ENCODE results near the gene CNTNAP3.
"Not testable (repeated sequence)": the region's sequence is repeated elsewhere in the genome, so short reads cannot be mapped to it uniquely, and the experiment has no call there.

DNA sequence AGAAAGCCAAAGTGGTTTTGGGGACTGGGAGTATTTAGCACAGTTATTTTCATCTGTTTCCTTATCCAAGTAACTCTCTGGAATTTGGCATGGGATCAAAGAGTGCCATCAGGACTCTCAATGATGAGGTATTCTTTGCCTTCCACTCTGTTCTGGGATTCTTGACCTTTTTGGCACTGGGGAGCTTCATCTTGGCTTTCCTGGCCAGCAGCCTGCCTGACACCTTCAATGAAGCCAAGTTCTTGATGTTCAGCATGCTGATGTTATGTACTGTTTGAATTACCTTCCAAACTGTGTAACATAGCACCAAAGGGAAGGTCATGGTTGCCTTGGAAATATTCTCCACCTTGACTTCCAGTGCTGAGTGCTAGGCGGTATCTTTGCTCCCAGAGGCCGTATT is 248.8 kb downstream of the CNTNAP3 start:
- TF ChIP-seq, protein P1, sequence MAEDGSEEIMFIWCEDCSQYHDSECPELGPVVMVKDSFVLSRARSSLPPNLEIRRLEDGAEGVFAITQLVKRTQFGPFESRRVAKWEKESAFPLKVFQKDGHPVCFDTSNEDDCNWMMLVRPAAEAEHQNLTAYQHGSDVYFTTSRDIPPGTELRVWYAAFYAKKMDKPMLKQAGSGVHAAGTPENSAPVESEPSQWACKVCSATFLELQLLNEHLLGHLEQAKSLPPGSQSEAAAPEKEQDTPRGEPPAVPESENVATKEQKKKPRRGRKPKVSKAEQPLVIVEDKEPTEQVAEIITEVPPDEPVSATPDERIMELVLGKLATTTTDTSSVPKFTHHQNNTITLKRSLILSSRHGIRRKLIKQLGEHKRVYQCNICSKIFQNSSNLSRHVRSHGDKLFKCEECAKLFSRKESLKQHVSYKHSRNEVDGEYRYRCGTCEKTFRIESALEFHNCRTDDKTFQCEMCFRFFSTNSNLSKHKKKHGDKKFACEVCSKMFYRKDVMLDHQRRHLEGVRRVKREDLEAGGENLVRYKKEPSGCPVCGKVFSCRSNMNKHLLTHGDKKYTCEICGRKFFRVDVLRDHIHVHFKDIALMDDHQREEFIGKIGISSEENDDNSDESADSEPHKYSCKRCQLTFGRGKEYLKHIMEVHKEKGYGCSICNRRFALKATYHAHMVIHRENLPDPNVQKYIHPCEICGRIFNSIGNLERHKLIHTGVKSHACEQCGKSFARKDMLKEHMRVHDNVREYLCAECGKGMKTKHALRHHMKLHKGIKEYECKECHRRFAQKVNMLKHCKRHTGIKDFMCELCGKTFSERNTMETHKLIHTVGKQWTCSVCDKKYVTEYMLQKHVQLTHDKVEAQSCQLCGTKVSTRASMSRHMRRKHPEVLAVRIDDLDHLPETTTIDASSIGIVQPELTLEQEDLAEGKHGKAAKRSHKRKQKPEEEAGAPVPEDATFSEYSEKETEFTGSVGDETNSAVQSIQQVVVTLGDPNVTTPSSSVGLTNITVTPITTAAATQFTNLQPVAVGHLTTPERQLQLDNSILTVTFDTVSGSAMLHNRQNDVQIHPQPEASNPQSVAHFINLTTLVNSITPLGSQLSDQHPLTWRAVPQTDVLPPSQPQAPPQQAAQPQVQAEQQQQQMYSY (CRISPR knock-in tag; IDR thresholded peaks at IDR 0.05): not testable (repeated sequence)
- TF ChIP-seq, protein P2, sequence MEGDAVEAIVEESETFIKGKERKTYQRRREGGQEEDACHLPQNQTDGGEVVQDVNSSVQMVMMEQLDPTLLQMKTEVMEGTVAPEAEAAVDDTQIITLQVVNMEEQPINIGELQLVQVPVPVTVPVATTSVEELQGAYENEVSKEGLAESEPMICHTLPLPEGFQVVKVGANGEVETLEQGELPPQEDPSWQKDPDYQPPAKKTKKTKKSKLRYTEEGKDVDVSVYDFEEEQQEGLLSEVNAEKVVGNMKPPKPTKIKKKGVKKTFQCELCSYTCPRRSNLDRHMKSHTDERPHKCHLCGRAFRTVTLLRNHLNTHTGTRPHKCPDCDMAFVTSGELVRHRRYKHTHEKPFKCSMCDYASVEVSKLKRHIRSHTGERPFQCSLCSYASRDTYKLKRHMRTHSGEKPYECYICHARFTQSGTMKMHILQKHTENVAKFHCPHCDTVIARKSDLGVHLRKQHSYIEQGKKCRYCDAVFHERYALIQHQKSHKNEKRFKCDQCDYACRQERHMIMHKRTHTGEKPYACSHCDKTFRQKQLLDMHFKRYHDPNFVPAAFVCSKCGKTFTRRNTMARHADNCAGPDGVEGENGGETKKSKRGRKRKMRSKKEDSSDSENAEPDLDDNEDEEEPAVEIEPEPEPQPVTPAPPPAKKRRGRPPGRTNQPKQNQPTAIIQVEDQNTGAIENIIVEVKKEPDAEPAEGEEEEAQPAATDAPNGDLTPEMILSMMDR (IDR thresholded peaks at IDR 0.05): not testable (repeated sequence)
- not testable (repeated sequence) for TF ChIP-seq NR2C2 (CRISPR knock-in tag; IDR thresholded peaks at IDR 0.05); NFATC4 (CRISPR knock-in tag; IDR thresholded peaks at IDR 0.05); CREM (CRISPR knock-in tag; IDR thresholded peaks at IDR 0.05); ELF4 (CRISPR knock-in tag; IDR thresholded peaks at IDR 0.05; ENCODE audit: low read depth); JUN (CRISPR knock-in tag; IDR thresholded peaks at IDR 0.05); E2F4 (CRISPR knock-in tag; IDR thresholded peaks at IDR 0.05; ENCODE audit: borderline replicate concordance, low read depth); ZNF512 (CRISPR knock-in tag; IDR thresholded peaks at IDR 0.05; ENCODE audit: borderline replicate concordance); FOXP4 (CRISPR knock-in tag; IDR thresholded peaks at IDR 0.05); TCF7 (CRISPR knock-in tag; IDR thresholded peaks at IDR 0.05; ENCODE audit: low read depth); ESRRA (CRISPR knock-in tag; IDR thresholded peaks at IDR 0.05; ENCODE audit: borderline replicate concordance)
- TF ChIP-seq, protein P3, sequence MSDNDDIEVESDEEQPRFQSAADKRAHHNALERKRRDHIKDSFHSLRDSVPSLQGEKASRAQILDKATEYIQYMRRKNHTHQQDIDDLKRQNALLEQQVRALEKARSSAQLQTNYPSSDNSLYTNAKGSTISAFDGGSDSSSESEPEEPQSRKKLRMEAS (CRISPR knock-in tag; IDR thresholded peaks at IDR 0.05): not testable (repeated sequence)
